Stomach smooth muscle (tissue), 2 donors: Measurements from ENCODE around the gene TMEM150A.

ENCODE experiments used
- H3K27ac ChIP-seq: one replicate; pipeline ENCODE4 v1.7.0; 2013; ENCODE audit warnings: mild to moderate bottlenecking, low read length, inconsistent platforms
- H3K27me3 ChIP-seq, 2 donors: one replicate each; pipeline ENCODE4 v1.7.0; 2013; ENCODE audit warnings: low read length in 2 of 2; ENCODE audit not compliant: insufficient read depth in 2 of 2, control insufficient read depth in 1 of 2
- H3K36me3 ChIP-seq, 2 donors: one replicate each; pipeline ENCODE4 v1.7.0; 2013; ENCODE audit warnings: low read length in 2 of 2; ENCODE audit not compliant: control insufficient read depth in 2 of 2, insufficient read depth in 2 of 2
- H3K4me1 ChIP-seq: one replicate; pipeline ENCODE4 v1.7.0; 2013; ENCODE audit warnings: low read length; ENCODE audit not compliant: control insufficient read depth, insufficient read depth
- H3K4me3 ChIP-seq, 2 donors: one replicate each; pipeline ENCODE4 v1.7.0; 2013; ENCODE audit warnings: low read length in 2 of 2
- H3K9ac ChIP-seq, 2 donors: one replicate each; pipeline ENCODE4 v1.7.0; 2013; ENCODE audit warnings: low read length in 2 of 2, mild to moderate bottlenecking in 1 of 2
- H3K9me3 ChIP-seq, 2 donors: one replicate each; pipeline ENCODE4 v1.7.0; 2013; ENCODE audit warnings: low read length in 2 of 2; ENCODE audit not compliant: control insufficient read depth in 2 of 2
- donor health status: healthy.
- donor health status: Pancreatic carcinoma.

Gene TMEM150A

GRCh38 chr2:85549095-85549494 lies 53.4 kb downstream of the TMEM150A start:
- no peak overlapping the region for H3K27ac ChIP-seq
- no peaks in the 10 kb centered on the region for H3K27me3 ChIP-seq
- H3K36me3 ChIP-seq: peaks cover 37 to 46% of the 10 kb centered on the region in 2 donors
- no peak overlapping the region for H3K9ac ChIP-seq
- peaks cover 14% of the 10 kb centered on the region for H3K4me1 ChIP-seq
- no peak overlapping the region for H3K4me3 ChIP-seq
- no peaks in the 10 kb centered on the region for H3K9me3 ChIP-seq

GRCh38 chr2:85548608-85548900 lies 53.9 kb downstream of the TMEM150A start:
- Histone ChIP-seq H3K9ac (no peak overlapping the region), H3K4me1 (peaks cover 19% of the 10 kb centered on the region), H3K4me3 (no peak overlapping the region), H3K27me3 (no peaks in the 10 kb centered on the region), H3K27ac (no peak overlapping the region), H3K36me3 (peaks cover 32 to 44% of the 10 kb centered on the region in 2 donors), H3K9me3 (no peaks in the 10 kb centered on the region)
